Loucy (cell line): ENCODE measurements around the gene INHBC.
A peak's percentile ranks its signal among the peaks of the same experiment; 100 is the strongest.

Experiments used
- H2AFZ ChIP-seq: fragments of 200-600 bp; sonication (generic); 2 replicates; pipeline ENCODE4 v1.6.0; 2016; ENCODE audit warnings: antibody characterized with exemption, mild to moderate bottlenecking, low read length, moderate library complexity
- H3F3A ChIP-seq: fragments of 200-600 bp; 2 replicates; pipeline ENCODE4 v1.6.0; 2016; ENCODE audit warnings: antibody characterized with exemption, low read depth, mild to moderate bottlenecking
- H3K27me3 ChIP-seq: fragments of 200-600 bp; sonication (generic); 2 replicates; pipeline ENCODE4 v1.6.1; 2014; ENCODE audit warnings: low read length, mild to moderate bottlenecking; ENCODE audit not compliant: insufficient read depth, poor library complexity, severe bottlenecking
- H3K36me3 ChIP-seq: fragments of 200-600 bp; sonication (generic); 2 replicates; pipeline ENCODE4 v1.6.1; 2016; ENCODE audit warnings: low read length; ENCODE audit not compliant: insufficient read depth
- H3K4me1 ChIP-seq: fragments of 200-600 bp; sonication (generic); 2 replicates; pipeline ENCODE4 v1.5.1; 2014; ENCODE audit warnings: low read length, mild to moderate bottlenecking; ENCODE audit not compliant: insufficient read depth, poor library complexity, severe bottlenecking
- H3K4me2 ChIP-seq: fragments of 200-600 bp; sonication (generic); 2 replicates; pipeline ENCODE4 v1.6.0; 2014; ENCODE audit warnings: antibody characterized with exemption, low read length, low read depth, mild to moderate bottlenecking; ENCODE audit not compliant: poor library complexity, severe bottlenecking
- H3K4me3 ChIP-seq: fragments of 200-600 bp; sonication (generic); 2 replicates; pipeline ENCODE4 v1.5.1; 2014; ENCODE audit warnings: low read length, mild to moderate bottlenecking, mixed read lengths; ENCODE audit not compliant: poor library complexity, severe bottlenecking
- H3K79me2 ChIP-seq: fragments of 200-600 bp; sonication (generic); 2 replicates; pipeline ENCODE4 v1.6.1; 2014; ENCODE audit warnings: low read length; ENCODE audit not compliant: insufficient read depth
- H3K9ac ChIP-seq: fragments of 200-600 bp; sonication (generic); 2 replicates; pipeline ENCODE4 v1.6.0; 2014; ENCODE audit warnings: mild to moderate bottlenecking, low read depth, low read length, moderate library complexity; ENCODE audit not compliant: poor library complexity, severe bottlenecking
- H3K9me2 ChIP-seq: fragments of 200-600 bp; sonication (generic); replicated peaks from 2 replicates; pipeline ENCODE4 v1.6.1; 2016; ENCODE audit warnings: low read depth, low read length, mixed read lengths
- H3K9me3 ChIP-seq: fragments of 200-600 bp; sonication (generic); 2 replicates; pipeline ENCODE4 v1.6.1; 2014; ENCODE audit warnings: mild to moderate bottlenecking, antibody characterized with exemption, low read length, low read depth; ENCODE audit not compliant: insufficient read depth
- H4K20me1 ChIP-seq: fragments of 200-600 bp; sonication (generic); 2 replicates; pipeline ENCODE4 v1.6.0; 2014; ENCODE audit warnings: antibody characterized with exemption, low read length, mild to moderate bottlenecking; ENCODE audit not compliant: insufficient read depth, poor library complexity, severe bottlenecking
- CTCF ChIP-seq: fragments of 200-600 bp; sonication (generic); conservative IDR thresholded peaks from 2 replicates; pipeline ENCODE4 v1.5.1; 2014; ENCODE audit warnings: mild to moderate bottlenecking, antibody characterized with exemption, low read length
- EZH2phosphoT487 ChIP-seq: fragments of 200-600 bp; IDR thresholded peaks from 2 replicates; pipeline ENCODE4 v1.6.1; 2018; ENCODE audit warnings: antibody characterized with exemption, mild to moderate bottlenecking, moderate library complexity, borderline replicate concordance

The INHBC gene

GRCh38 chr12:57461276-57461916, 26.8 kb downstream of the INHBC start:
- Histone ChIP-seq H2AFZ (peak overlapping the region; percentile 76), H3K4me3 (peak overlapping the region; percentile 78), H3K9me2 (no peaks in the 10 kb centered on the region), H3K36me3 (no peaks in the 10 kb centered on the region), H3K4me2 (peak overlapping the region; percentile 82), H3K27me3 (no peaks in the 10 kb centered on the region), H3K4me1 (peaks cover 28% of the 10 kb centered on the region), H3F3A (peaks cover 2% of the 10 kb centered on the region; the same call in 1 of the 2 replicates), H3K79me2 (no peaks in the 10 kb centered on the region), H3K9ac (peak overlapping the region; percentile 90), H3K9me3 (no peaks in the 10 kb centered on the region), H4K20me1 (no peaks in the 10 kb centered on the region)
- TF ChIP-seq CTCF (no peak), EZH2phosphoT487 (no peak)

GRCh38 chr12:57461917-57462250, 27.3 kb downstream of the INHBC start:
- Histone ChIP-seq H3K27me3 (no peaks in the 10 kb centered on the region), H3K4me1 (peaks cover 28% of the 10 kb centered on the region), H3K79me2 (no peaks in the 10 kb centered on the region), H3K4me3 (peak overlapping the region; percentile 78), H3F3A (peaks cover 2% of the 10 kb centered on the region; the same call in 1 of the 2 replicates), H3K9ac (peak overlapping the region; percentile 90), H3K9me3 (no peaks in the 10 kb centered on the region), H3K9me2 (no peaks in the 10 kb centered on the region), H2AFZ (peak overlapping the region; percentile 76), H3K4me2 (peak overlapping the region; percentile 82), H3K36me3 (no peaks in the 10 kb centered on the region), H4K20me1 (no peaks in the 10 kb centered on the region)
- TF ChIP-seq EZH2phosphoT487: no peak
- no peak for TF ChIP-seq CTCF

GRCh38 chr12:57462251-57462911, 27.8 kb downstream of the INHBC start:
- Histone ChIP-seq H3K4me2 (peak overlapping the region; percentile 82), H3K79me2 (no peaks in the 10 kb centered on the region), H3K9ac (peak overlapping the region; percentile 90), H3K4me3 (peak overlapping the region; percentile 78), H3K27me3 (no peaks in the 10 kb centered on the region), H3K9me2 (no peaks in the 10 kb centered on the region), H2AFZ (peak overlapping the region; percentile 88), H3K9me3 (no peaks in the 10 kb centered on the region), H3K4me1 (peaks cover 28% of the 10 kb centered on the region), H4K20me1 (no peaks in the 10 kb centered on the region), H3K36me3 (no peaks in the 10 kb centered on the region), H3F3A (peaks cover 2% of the 10 kb centered on the region; the same call in 1 of the 2 replicates)
- TF ChIP-seq EZH2phosphoT487 (no peak), CTCF (peak; percentile 96)
